Measurements from ENCODE around the gene POFUT1. TPM values are rescaled to one million over a fixed set of nuclear protein-coding genes. Genes with fewer than 3 reads are reported as not detected.

The POFUT1 gene
- total and polyA plus RNA-seq, 2 experiments from 2014 or later, result 9.3 to 34.0 TPM

DNA sequence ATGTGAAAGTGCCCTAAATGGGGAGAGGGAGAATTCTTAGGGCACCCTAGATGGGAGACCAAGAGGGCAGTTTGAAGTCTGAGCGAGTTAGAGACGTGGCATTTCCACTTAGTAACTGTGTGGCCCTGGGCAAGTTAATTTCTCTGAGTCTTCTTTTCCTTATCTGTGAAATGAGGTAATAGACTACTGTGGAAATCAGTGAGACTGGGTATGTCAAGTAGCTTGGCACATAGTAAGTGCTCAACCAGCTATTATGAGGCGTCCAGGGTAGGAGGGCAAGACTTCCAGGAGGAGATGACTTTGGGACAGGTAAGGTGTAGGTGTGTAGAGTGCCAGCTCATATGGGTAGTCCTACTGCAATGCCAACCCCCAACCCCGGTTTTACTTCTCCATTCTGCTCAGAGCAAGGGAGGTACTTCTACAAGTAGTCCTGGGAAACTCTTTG lies 70.5 kb downstream of the POFUT1 start (continued):
- TF ChIP-seq, protein P1, sequence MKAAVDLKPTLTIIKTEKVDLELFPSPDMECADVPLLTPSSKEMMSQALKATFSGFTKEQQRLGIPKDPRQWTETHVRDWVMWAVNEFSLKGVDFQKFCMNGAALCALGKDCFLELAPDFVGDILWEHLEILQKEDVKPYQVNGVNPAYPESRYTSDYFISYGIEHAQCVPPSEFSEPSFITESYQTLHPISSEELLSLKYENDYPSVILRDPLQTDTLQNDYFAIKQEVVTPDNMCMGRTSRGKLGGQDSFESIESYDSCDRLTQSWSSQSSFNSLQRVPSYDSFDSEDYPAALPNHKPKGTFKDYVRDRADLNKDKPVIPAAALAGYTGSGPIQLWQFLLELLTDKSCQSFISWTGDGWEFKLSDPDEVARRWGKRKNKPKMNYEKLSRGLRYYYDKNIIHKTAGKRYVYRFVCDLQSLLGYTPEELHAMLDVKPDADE (IDR thresholded peaks at IDR 0.05), result no peak
- TF ChIP-seq POLR2AphosphoS5 (IDR thresholded peaks at IDR 0.05; ENCODE audit: low read depth) (no peak), NANOG (IDR thresholded peaks at IDR 0.05; ENCODE audit: borderline replicate concordance) (no peak), CREB1 (CRISPR knock-in tag; IDR thresholded peaks at IDR 0.05; ENCODE audit: low read depth) (no peak), EZH2 (IDR thresholded peaks at IDR 0.05; ENCODE audit: low read depth, unreplicated experiment) (no peak), ZNF114 (CRISPR knock-in tag; IDR thresholded peaks at IDR 0.05) (no peak), STAT1 (IDR thresholded peaks at IDR 0.05; ENCODE audit: unreplicated experiment) (no peak), EZH2phosphoT487 (IDR thresholded peaks at IDR 0.05; ENCODE audit: unreplicated experiment) (no peak)
- TF ChIP-seq, protein P2, sequence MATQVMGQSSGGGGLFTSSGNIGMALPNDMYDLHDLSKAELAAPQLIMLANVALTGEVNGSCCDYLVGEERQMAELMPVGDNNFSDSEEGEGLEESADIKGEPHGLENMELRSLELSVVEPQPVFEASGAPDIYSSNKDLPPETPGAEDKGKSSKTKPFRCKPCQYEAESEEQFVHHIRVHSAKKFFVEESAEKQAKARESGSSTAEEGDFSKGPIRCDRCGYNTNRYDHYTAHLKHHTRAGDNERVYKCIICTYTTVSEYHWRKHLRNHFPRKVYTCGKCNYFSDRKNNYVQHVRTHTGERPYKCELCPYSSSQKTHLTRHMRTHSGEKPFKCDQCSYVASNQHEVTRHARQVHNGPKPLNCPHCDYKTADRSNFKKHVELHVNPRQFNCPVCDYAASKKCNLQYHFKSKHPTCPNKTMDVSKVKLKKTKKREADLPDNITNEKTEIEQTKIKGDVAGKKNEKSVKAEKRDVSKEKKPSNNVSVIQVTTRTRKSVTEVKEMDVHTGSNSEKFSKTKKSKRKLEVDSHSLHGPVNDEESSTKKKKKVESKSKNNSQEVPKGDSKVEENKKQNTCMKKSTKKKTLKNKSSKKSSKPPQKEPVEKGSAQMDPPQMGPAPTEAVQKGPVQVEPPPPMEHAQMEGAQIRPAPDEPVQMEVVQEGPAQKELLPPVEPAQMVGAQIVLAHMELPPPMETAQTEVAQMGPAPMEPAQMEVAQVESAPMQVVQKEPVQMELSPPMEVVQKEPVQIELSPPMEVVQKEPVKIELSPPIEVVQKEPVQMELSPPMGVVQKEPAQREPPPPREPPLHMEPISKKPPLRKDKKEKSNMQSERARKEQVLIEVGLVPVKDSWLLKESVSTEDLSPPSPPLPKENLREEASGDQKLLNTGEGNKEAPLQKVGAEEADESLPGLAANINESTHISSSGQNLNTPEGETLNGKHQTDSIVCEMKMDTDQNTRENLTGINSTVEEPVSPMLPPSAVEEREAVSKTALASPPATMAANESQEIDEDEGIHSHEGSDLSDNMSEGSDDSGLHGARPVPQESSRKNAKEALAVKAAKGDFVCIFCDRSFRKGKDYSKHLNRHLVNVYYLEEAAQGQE (IDR thresholded peaks at IDR 0.05; ENCODE audit: unreplicated experiment), result no peak
- TF ChIP-seq, protein P3, sequence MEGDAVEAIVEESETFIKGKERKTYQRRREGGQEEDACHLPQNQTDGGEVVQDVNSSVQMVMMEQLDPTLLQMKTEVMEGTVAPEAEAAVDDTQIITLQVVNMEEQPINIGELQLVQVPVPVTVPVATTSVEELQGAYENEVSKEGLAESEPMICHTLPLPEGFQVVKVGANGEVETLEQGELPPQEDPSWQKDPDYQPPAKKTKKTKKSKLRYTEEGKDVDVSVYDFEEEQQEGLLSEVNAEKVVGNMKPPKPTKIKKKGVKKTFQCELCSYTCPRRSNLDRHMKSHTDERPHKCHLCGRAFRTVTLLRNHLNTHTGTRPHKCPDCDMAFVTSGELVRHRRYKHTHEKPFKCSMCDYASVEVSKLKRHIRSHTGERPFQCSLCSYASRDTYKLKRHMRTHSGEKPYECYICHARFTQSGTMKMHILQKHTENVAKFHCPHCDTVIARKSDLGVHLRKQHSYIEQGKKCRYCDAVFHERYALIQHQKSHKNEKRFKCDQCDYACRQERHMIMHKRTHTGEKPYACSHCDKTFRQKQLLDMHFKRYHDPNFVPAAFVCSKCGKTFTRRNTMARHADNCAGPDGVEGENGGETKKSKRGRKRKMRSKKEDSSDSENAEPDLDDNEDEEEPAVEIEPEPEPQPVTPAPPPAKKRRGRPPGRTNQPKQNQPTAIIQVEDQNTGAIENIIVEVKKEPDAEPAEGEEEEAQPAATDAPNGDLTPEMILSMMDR (conservative IDR thresholded peaks at IDR 0.05; ENCODE audit: low read depth in 2 of 2), result no peak

DNA sequence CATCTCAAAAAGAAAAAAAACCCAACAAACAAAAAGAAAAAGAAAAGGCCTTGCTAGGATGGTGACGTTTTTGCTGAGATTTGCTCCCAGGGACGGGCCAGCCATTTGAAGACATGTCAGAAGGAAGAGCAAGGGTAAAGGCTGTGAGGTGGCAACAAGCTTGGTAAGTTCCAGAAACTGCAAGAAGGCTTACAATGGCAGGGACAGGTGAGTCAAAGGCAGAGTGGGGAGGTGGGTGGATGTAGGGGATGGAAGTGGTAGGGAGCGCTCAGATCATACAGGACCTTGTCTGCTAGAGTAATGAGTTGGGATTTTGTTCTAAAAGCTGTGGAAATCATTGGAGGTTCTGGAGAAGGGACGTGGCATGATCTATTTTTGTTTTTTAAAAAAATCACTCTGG lies 74.0 kb downstream of the POFUT1 start:
- no peaks in the 10 kb centered on the region for H3K36me3 Mint-ChIP-seq (ENCODE audit: low read depth)
- no peaks in the 10 kb centered on the region for H3K9me3 Mint-ChIP-seq
- Histone ChIP-seq H3K27ac (ENCODE audit: low read depth) (no peak overlapping the region), H3K36me3 (ENCODE audit: insufficient read depth) (no peaks in the 10 kb centered on the region), H3K4me2 (no peak overlapping the region), H4K20me1 (replicated peaks; ENCODE audit: insufficient read depth) (peaks cover 38% of the 10 kb centered on the region), H3K4me1 (ENCODE audit: insufficient read depth) (peaks cover 6% of the 10 kb centered on the region), H2AFZ (no peak overlapping the region), H3F3A (replicated peaks; ENCODE audit: low read depth) (peaks cover 3% of the 10 kb centered on the region), H3K9me2 (ENCODE audit: insufficient read depth) (no peaks in the 10 kb centered on the region), H3K79me2 (replicated peaks; ENCODE audit: insufficient read depth) (peaks cover 45% of the 10 kb centered on the region), H3K4me3 (no peak overlapping the region), H3K27me3 (ENCODE audit: insufficient read depth) (no peaks in the 10 kb centered on the region)
- DNase-seq (ENCODE audit: low spot score), result no peak
- H3K27me3 Mint-ChIP-seq (ENCODE audit: insufficient read depth, low read depth, poor library complexity), result peaks cover 4% of the 10 kb centered on the region
- ATAC-seq, result no peak
- no peak overlapping the region for H3K4me3 Mint-ChIP-seq
- no peak overlapping the region for H3K27ac Mint-ChIP-seq
- H3K4me1 Mint-ChIP-seq, result peaks cover 5% of the 10 kb centered on the region; the same call in 2 of the 3 replicates
- TF ChIP-seq, protein P1 (IDR thresholded peaks at IDR 0.05), result no peak
- TF ChIP-seq, protein P2 (IDR thresholded peaks at IDR 0.05; ENCODE audit: unreplicated experiment), result no peak
- TF ChIP-seq ZNF331 (CRISPR knock-in tag; IDR thresholded peaks at IDR 0.05; ENCODE audit: low read depth) (no peak), NANOG (IDR thresholded peaks at IDR 0.05; ENCODE audit: borderline replicate concordance) (no peak), POLR2AphosphoS5 (IDR thresholded peaks at IDR 0.05; ENCODE audit: low read depth) (no peak), ZNF114 (CRISPR knock-in tag; IDR thresholded peaks at IDR 0.05) (no peak), EZH2 (IDR thresholded peaks at IDR 0.05; ENCODE audit: low read depth, unreplicated experiment) (no peak), EZH2phosphoT487 (IDR thresholded peaks at IDR 0.05; ENCODE audit: unreplicated experiment) (no peak)

Data from GM23338 (cell line).